GM12878 (cell line): ENCODE results near the gene C8B. TPM values are rescaled to one million over a fixed set of nuclear protein-coding genes. Genes with fewer than 3 reads are reported as not detected.

Experiments used
- ATAC-seq: fragments of 200-7000 bp; cut with Tn5 transposase; 3 replicates; pipeline ENCODE4 v1.9.1; 2020; ENCODE audit warnings: mild to moderate bottlenecking, moderate library complexity
- BruUV-seq: library from RNA; stranded (reverse); fragments of 400-500 nt; replicated peaks from 2 replicates; lab custom pipeline; 2021; lab: Mats Ljungman, UMichigan
- CTCF ChIA-PET: fragments of 300-600 bp; sonication (Branson Sonifier 250); formaldehyde crosslinking; extraction: SDS; loops from one replicate; lab custom pipeline; 2021; ENCODE audit warnings: inconsistent platforms; lab: Yijun Ruan, JAX
- POLR2A ChIA-PET: fragments of 350-600 bp; formaldehyde crosslinking; extraction: SDS; loops from one replicate; lab custom pipeline; 2021; ENCODE audit warnings: inconsistent platforms; lab: Charles Lee
- RAD21 ChIA-PET: fragments of 300-600 bp; sonication (Branson Sonifier 250); formaldehyde crosslinking; loops from one replicate; lab custom pipeline; 2023; ENCODE audit warnings: antibody characterized with exemption; ENCODE audit not compliant: unreplicated experiment; lab: Charles Lee
- SMC1A ChIA-PET: fragments of 300-600 bp; sonication (Branson Sonifier 250); formaldehyde crosslinking; loops from one replicate; lab custom pipeline; 2023; ENCODE audit not compliant: unreplicated experiment, uncharacterized antibody; lab: Charles Lee
- DNase-seq: peaks from one replicate; pipeline ENCODE4 v3.0.0-alpha.2; 2011; ENCODE audit warnings: low read depth, low spot score
- FAIRE-seq: peaks from 3 replicates; lab custom pipeline; 2011; peaks lifted over from hg19 to GRCh38; lab: Jason Lieb, UNC
- H2AFZ ChIP-seq: 2 replicates; pipeline ENCODE4 v1.6.0; 2011; ENCODE audit warnings: low read depth, low read length, control low read depth; ENCODE audit not compliant: control insufficient read depth
- H3K27ac ChIP-seq: 2 replicates; pipeline ENCODE4 v1.5.1; 2011; ENCODE audit warnings: control low read depth; ENCODE audit not compliant: control insufficient read depth, insufficient read depth
- H3K27me3 ChIP-seq, 2 experiments: replicated peaks in 1 of 2; 2 replicates each; pipeline versions ENCODE4 v1.6.0 to v1.6.1; 2011; ENCODE audit warnings: low read length in 1 of 2; ENCODE audit not compliant: control insufficient read depth in 2 of 2, insufficient read depth in 2 of 2
- H3K36me3 ChIP-seq, 2 experiments: 2 replicates each; pipeline ENCODE4 v1.5.1; 2011; ENCODE audit warnings: low read length in 1 of 2; ENCODE audit not compliant: control insufficient read depth in 2 of 2, insufficient read depth in 2 of 2
- H3K4me1 ChIP-seq: 2 replicates; pipeline ENCODE4 v1.6.1; 2011; ENCODE audit warnings: mild to moderate bottlenecking, low read length, moderate library complexity, mixed read lengths; ENCODE audit not compliant: control insufficient read depth, insufficient read depth
- H3K4me2 ChIP-seq: 2 replicates; pipeline ENCODE4 v1.6.0; 2011; ENCODE audit warnings: control low read depth; ENCODE audit not compliant: control insufficient read depth, insufficient read depth
- H3K4me3 ChIP-seq: fragments of 200-600 bp; sonication (generic); 2 replicates; pipeline ENCODE4 v1.5.1; 2016
- H3K79me2 ChIP-seq: 2 replicates; pipeline ENCODE4 v1.6.0; 2011; ENCODE audit warnings: low read length; ENCODE audit not compliant: control insufficient read depth, insufficient read depth
- H3K9ac ChIP-seq: 2 replicates; pipeline ENCODE4 v1.8.0; 2011; ENCODE audit warnings: low read length, control low read depth, mixed read lengths; ENCODE audit not compliant: control insufficient read depth, insufficient read depth
- H3K9me3 ChIP-seq: replicated peaks from 3 replicates; pipeline ENCODE4 v1.5.1; 2011; ENCODE audit warnings: mild to moderate bottlenecking, low read length; ENCODE audit not compliant: control insufficient read depth, insufficient read depth
- H4K20me1 ChIP-seq: 2 replicates; pipeline ENCODE4 v1.6.0; 2011; ENCODE audit not compliant: control insufficient read depth, insufficient read depth
- CUX1 ChIP-seq: IDR thresholded peaks from 2 replicates; pipeline ENCODE4 v1.6.1; 2012; ENCODE audit warnings: improper control_type of control experiment, low read depth, low read length; ENCODE audit not compliant: insufficient replicate concordance
- MYC ChIP-seq: IDR thresholded peaks from 2 replicates; pipeline ENCODE4 v1.6.1; 2011; ENCODE audit warnings: mild to moderate bottlenecking, low read length, moderate library complexity, inconsistent platforms; ENCODE audit not compliant: insufficient read depth, insufficient replicate concordance, insufficient read length, severe bottlenecking
- PAX5 ChIP-seq: IDR thresholded peaks from 2 replicates; pipeline ENCODE4 v1.6.1; 2011; ENCODE audit warnings: low read depth, low read length, borderline replicate concordance
- POLR2AphosphoS5 ChIP-seq: IDR thresholded peaks from 2 replicates; pipeline ENCODE4 v1.6.1; 2011; ENCODE audit warnings: mild to moderate bottlenecking, low read length, inconsistent platforms
- RBBP5 ChIP-seq: fragments of 200-600 bp; sonication (generic); conservative IDR thresholded peaks from 2 replicates; pipeline ENCODE4 v1.6.1; 2016
- ZBTB11 ChIP-seq: fragments of 450-650 bp; formaldehyde crosslinking; IDR thresholded peaks from 2 replicates; pipeline ENCODE4 v1.5.0; 2022; ENCODE audit warnings: mild to moderate bottlenecking, missing genetic modification characterization
- ZZZ3 ChIP-seq: IDR thresholded peaks from 2 replicates; pipeline ENCODE4 v1.6.1; 2011; ENCODE audit warnings: low read depth; ENCODE audit not compliant: control insufficient read depth, insufficient read length
- WGBS: methylation state at CpG from one replicate; pipeline ENCODE4 v1.1.6; 2016; ENCODE audit warnings: low lambda C conversion rate; ENCODE audit not compliant: insufficient replicate concordance, insufficient coverage; ENCODE audit errors: missing lambda C conversion rate; 5-methylcytosine and 5-hydroxymethylcytosine counted together
- in situ Hi-C: fragments of 300-500 bp; cut with MboI; formaldehyde crosslinking; loops from 9 replicates; pipeline ENCODE4 v1.14.3; 2018; ENCODE audit warnings: mixed read lengths
- intact Hi-C: fragments of 100-400 bp; cut with micrococcal nuclease; formaldehyde crosslinking; loops from one replicate; pipeline ENCODE4 v1.14.2; 2022; ENCODE audit not compliant: unreplicated experiment
- polyA plus RNA-seq, 11 experiments: library from polyadenylated mRNA; depleted of rRNA in 4 of 11; unstranded in 6 of 11; stranded (reverse) in 5 of 11; fragments of >200 nt; fragmentation: Nextera tagmentation in 4 of 11; fragmentation: Illumina TruSeq in 1 of 11; extraction: Ambion mirVana in 4 of 11; extraction: Trizol in 1 of 11; gene quantifications; 1 replicate in 1 of 11; 2 replicates in 10 of 11; pipeline versions ENCODE4 v1.2.1 to v1.2.3, GENCODE V29; 2011 to 2016; ENCODE audit warnings: inconsistent platforms in 2 of 11, missing spikeins in 2 of 11, low read depth in 1 of 11
- total RNA-seq, 4 experiments: library from RNA; depleted of rRNA in 3 of 4; stranded (reverse); fragments of >200 nt in 3 of 4; fragmentation: Illumina TruSeq in 1 of 4; extraction: Trizol in 1 of 4; gene quantifications; 2 replicates each; pipeline versions ENCODE4 v1.2.1 to v1.2.3, GENCODE V29; 2013 to 2021

Gene C8B
- total and polyA plus RNA-seq, 10 of the 15 experiments (the other 5 are each of a cell fraction or from before 2014, with no cell fraction given): not detected

DNA sequence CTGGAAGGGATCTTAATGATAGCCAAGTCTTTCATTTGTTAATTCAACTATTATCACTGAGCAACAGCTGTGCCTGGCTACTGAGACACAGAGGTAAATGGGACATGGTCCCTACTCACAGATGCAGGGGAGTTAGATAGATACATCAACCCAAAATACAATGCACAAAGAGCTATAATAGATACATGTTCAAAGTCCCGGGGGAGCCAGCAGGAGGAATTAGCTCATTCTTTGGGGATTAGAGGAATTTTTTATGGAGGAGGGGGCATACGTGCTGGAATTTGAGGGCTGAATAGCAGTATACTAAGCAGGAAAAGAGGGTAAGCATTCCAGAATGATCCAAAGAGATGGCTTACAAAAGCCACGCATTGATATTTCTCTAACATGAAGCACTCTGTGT lies 34.6 kb downstream of the C8B start:
- ChIA-PET SMC1A (interaction anchor here (1.1 kb wide), 1 partner anchor 15 kb away, joined by 3 read pairs; no protein-coding TSS in a partner anchor), RAD21 (no interaction called here), CTCF (no interaction called here), POLR2A (no interaction called here)
- BruUV-seq: no TSS peak
- no peak overlapping the region for H3K27ac ChIP-seq
- no peak for DNase-seq
- no peaks in the 10 kb centered on the region; a peak in 1 of 4 replicates for H3K27me3 ChIP-seq
- no peaks in the 10 kb centered on the region for H3K36me3 ChIP-seq
- H3K79me2 ChIP-seq: no peaks in the 10 kb centered on the region
- intact Hi-C loops (no loop called here), in situ Hi-C loops (no loop called here)
- no peak overlapping the region for H3K4me2 ChIP-seq
- no peak for FAIRE-seq
- no peak overlapping the region for H2AFZ ChIP-seq
- WGBS: 30% methylated on average over 3 of the region's 3 CpGs
- H3K9me3 ChIP-seq: no peaks in the 10 kb centered on the region
- ATAC-seq: no peak
- no peak overlapping the region for H3K9ac ChIP-seq
- H4K20me1 ChIP-seq: no peaks in the 10 kb centered on the region
- TF ChIP-seq MYC: no peak
- no peak for TF ChIP-seq ZBTB11
- no peak for TF ChIP-seq PAX5
- no peak for TF ChIP-seq CUX1
- TF ChIP-seq RBBP5: no peak
- TF ChIP-seq ZZZ3: no peak
- no peak for TF ChIP-seq POLR2AphosphoS5
- TF ChIP-seq, all 136 proteins: peak for 0
- no peak overlapping the region for H3K4me3 ChIP-seq
- no peaks in the 10 kb centered on the region for H3K4me1 ChIP-seq
